ENCODE measurements around the gene SRPRB. TPM values are rescaled to one million over a fixed set of nuclear protein-coding genes. Genes with fewer than 3 reads are reported as not detected.

The SRPRB gene
- total RNA-seq, 1 experiment from 2014 or later = 61.0 TPM

GRCh38 chr3:133834621-133835417, 29.2 kb downstream of the SRPRB start:
- Histone ChIP-seq H3K4me2 (ENCODE audit: low read length) (no peak overlapping the region), H2AFZ (ENCODE audit: low read depth, low read length, poor library complexity, severe bottlenecking) (no peak overlapping the region), H3K9me3 (ENCODE audit: control insufficient read depth in 1 of 2, insufficient read depth in 1 of 2, low read depth in 1 of 2, low read length in 2 of 2) (no peaks in the 10 kb centered on the region), H3K9ac (ENCODE audit: low read length) (no peak overlapping the region), H4K20me1 (ENCODE audit: insufficient read depth) (no peaks in the 10 kb centered on the region), H3K27me3 (ENCODE audit: insufficient read depth, low read length) (no peaks in the 10 kb centered on the region), H3K27ac (ENCODE audit: low read depth, low read length) (no peak overlapping the region), H3K9me2 (ENCODE audit: insufficient read depth) (no peaks in the 10 kb centered on the region), H3K4me3 (replicated peaks in 1 of 2; ENCODE audit: low read depth in 1 of 2, low read length in 2 of 2) (no peak overlapping the region), H3K36me3 (ENCODE audit: control insufficient read depth in 1 of 2, insufficient read depth in 2 of 2, low read length in 2 of 2) (no peaks in the 10 kb centered on the region), H3K79me2 (ENCODE audit: insufficient read depth, low read length) (no peaks in the 10 kb centered on the region), H3K4me1 (ENCODE audit: control insufficient read depth in 1 of 2, insufficient read depth in 2 of 2, low read length in 2 of 2) (no peaks in the 10 kb centered on the region)
- TF ChIP-seq EZH2 (IDR thresholded peaks at IDR 0.05) = no peak
- no peak for TF ChIP-seq SRF (IDR thresholded peaks at IDR 0.05; ENCODE audit: low read depth)
- no peak for TF ChIP-seq SIN3A (IDR thresholded peaks at IDR 0.05; ENCODE audit: low read depth)
- TF ChIP-seq SP1 (IDR thresholded peaks at IDR 0.05; ENCODE audit: low read depth) = no peak
- CTCF ChIA-PET = no interaction called here
- no TSS peak for BruUV-seq (replicated peaks)
- DNase-seq (ENCODE audit: low read depth, low spot score) (no peak), ATAC-seq (no peak)
- RAD21 ChIA-PET (ENCODE audit: low non-redundant PET in 1 of 2, low total read pairs in 2 of 2, uncharacterized antibody in 2 of 2, unreplicated experiment in 2 of 2) = no interaction called here
- intact Hi-C loops (cut with micrococcal nuclease) = no loop called here
- POLR2A ChIA-PET = no interaction called here

- CTCF ChIA-PET = no interaction called here
- RAD21 ChIA-PET (ENCODE audit: low non-redundant PET in 1 of 2, low total read pairs in 2 of 2, uncharacterized antibody in 2 of 2, unreplicated experiment in 2 of 2) = no interaction called here
Measured at GRCh38 chr3:133835418-133835743, 29.8 kb downstream of the SRPRB start.

More at GRCh38 chr3:133835418-133835743, 29.8 kb downstream of the SRPRB start:
- H3K36me3 ChIP-seq (ENCODE audit: control insufficient read depth in 1 of 2, insufficient read depth in 2 of 2, low read length in 2 of 2) = no peaks in the 10 kb centered on the region
- H3K27me3 ChIP-seq (ENCODE audit: insufficient read depth, low read length) = no peaks in the 10 kb centered on the region
- no peak overlapping the region for H3K4me3 ChIP-seq (replicated peaks in 1 of 2; ENCODE audit: low read depth in 1 of 2, low read length in 2 of 2)
- no peak for DNase-seq (ENCODE audit: low read depth, low spot score)
- ATAC-seq = no peak
- H3K4me1 ChIP-seq (ENCODE audit: control insufficient read depth in 1 of 2, insufficient read depth in 2 of 2, low read length in 2 of 2) = no peaks in the 10 kb centered on the region
- H3K79me2 ChIP-seq (ENCODE audit: insufficient read depth, low read length) = no peaks in the 10 kb centered on the region
- POLR2A ChIA-PET = no interaction called here
- TF ChIP-seq EZH2phosphoT487 (IDR thresholded peaks at IDR 0.05; ENCODE audit: borderline replicate concordance) (no peak), ZNF274 (IDR thresholded peaks at IDR 0.05; ENCODE audit: low read depth, low read length) (no peak), SRF (IDR thresholded peaks at IDR 0.05; ENCODE audit: low read depth) (no peak), ATF3 (IDR thresholded peaks at IDR 0.05) (no peak), EZH2 (IDR thresholded peaks at IDR 0.05) (no peak), CBX3 (IDR thresholded peaks at IDR 0.05; ENCODE audit: low read depth) (no peak), RAD21 (IDR thresholded peaks at IDR 0.05; ENCODE audit: low read depth) (no peak), CEBPB (IDR thresholded peaks at IDR 0.05; ENCODE audit: low read depth) (no peak)
- no peak overlapping the region for H3K4me2 ChIP-seq (ENCODE audit: low read length)
- H3K9ac ChIP-seq (ENCODE audit: low read length) = no peak overlapping the region
- BruUV-seq (replicated peaks) = no TSS peak
- no peak overlapping the region for H2AFZ ChIP-seq (ENCODE audit: low read depth, low read length, poor library complexity, severe bottlenecking)
- no peaks in the 10 kb centered on the region for H3K9me2 ChIP-seq (ENCODE audit: insufficient read depth)
- no peak overlapping the region for H3K27ac ChIP-seq (ENCODE audit: low read depth, low read length)
- no peaks in the 10 kb centered on the region for H4K20me1 ChIP-seq (ENCODE audit: insufficient read depth)
- H3K9me3 ChIP-seq (ENCODE audit: control insufficient read depth in 1 of 2, insufficient read depth in 1 of 2, low read depth in 1 of 2, low read length in 2 of 2) = no peaks in the 10 kb centered on the region
- intact Hi-C loops (cut with micrococcal nuclease) = no loop called here
